Raji (cell line): Measurements from ENCODE around the gene ELMO1.

Experiments used
- POLR2A ChIP-seq: IDR thresholded peaks from 2 replicates; pipeline ENCODE4 v1.6.1; 2011; ENCODE audit warnings: low read depth, low read length, control low read depth; ENCODE audit not compliant: insufficient read depth

ELMO1 gene

DNA sequence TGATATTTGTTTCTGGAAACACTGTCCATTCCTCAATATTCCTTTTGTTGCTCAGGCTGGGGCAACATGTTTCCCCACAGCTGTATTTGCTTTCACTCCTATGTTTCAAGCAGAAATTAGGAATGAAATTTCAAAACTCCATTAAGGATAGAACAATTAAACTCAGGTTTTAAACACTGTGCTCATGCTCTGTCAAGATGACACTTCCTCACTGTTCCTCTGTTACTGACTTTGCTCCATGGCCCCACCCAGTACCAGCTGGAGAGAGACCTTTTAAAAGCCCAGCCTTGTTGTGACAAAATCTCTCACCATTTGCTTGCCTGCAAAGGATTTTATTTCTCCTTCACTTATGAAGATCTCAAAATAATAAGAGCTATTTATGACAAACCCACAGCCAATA is 197.4 kb downstream of the ELMO1 start:
- no peak for TF ChIP-seq POLR2A

DNA sequence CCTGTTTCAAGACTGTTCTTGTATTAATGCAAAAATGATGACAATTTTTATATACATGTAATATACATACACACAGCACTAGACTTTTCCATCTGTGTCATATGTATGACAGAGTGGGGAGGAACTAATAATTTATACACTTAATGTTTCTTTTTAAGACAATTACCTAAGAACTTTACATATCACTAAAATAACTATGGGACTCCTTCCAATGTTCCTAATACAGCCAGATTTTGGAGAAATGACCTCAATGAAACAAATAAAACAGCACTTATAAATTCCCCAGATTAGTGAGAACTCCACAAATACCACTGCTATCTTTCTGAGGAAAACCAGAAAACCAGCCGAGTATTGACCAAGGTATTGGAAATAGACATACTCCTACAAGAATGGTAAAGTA is 199.4 kb downstream of the ELMO1 start:
- TF ChIP-seq POLR2A: no peak

DNA sequence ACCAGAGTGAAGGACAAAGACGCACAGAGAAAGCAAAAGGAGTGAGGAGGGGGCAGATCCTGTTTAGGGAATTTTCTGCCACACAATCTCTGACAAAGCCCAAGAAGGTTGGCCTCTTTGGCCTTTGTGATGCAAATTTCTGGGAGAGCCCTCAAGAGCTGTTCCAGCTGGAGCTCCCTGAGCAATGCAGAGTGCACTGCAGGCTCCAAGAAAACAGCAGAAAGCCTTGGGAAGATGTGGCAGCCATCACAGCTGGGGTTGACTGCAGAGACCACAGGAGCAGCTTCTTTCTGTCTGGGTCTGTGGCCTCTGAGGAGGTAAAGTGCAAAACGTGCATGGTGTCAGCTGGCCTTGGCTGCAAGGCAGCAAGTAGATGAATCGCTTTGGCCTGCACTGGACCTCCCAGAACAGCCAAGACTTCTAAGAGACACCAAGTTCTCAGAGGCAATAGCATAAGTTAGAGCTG is 200.2 kb downstream of the ELMO1 start:
- no peak for TF ChIP-seq POLR2A

DNA sequence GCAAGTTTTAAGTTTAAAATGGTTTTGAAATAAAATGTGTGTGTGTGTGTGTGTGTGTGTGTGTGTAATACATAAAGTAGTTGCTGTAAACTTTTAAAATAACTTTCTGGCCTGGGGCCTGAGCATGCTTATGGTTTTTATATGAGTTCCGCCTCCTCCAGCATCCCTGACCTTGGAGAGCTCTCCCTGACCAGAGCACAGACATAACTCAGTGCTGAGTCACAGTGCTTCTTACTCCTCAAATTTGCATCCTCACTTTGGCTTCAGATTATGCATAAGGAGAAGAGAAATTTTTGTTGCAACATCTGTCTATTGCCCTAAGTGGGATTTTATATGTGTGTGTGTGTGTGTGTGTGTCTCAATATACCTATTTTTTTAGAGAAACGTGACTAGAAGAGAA is 200.8 kb downstream of the ELMO1 start:
- TF ChIP-seq POLR2A: no peak

DNA sequence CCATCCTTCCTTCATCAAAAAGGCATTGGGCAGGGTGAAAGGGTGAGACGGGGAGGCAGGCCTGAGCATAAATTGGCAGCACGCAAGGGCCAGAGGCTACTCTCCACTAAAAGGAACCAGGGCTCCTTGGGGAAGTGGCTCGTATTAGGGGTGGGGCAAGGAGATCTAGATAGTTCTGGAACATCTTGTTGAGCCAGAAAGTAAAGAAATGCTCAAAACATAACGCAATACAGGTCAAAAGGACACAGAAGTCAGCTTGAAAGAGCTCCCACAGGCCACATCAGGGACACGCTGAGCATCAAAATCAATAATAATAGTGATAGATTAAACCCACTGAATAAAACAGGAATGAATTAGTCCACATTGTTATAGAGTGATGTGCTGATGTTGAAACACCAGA is 203.1 kb downstream of the ELMO1 start:
- no peak for TF ChIP-seq POLR2A

DNA sequence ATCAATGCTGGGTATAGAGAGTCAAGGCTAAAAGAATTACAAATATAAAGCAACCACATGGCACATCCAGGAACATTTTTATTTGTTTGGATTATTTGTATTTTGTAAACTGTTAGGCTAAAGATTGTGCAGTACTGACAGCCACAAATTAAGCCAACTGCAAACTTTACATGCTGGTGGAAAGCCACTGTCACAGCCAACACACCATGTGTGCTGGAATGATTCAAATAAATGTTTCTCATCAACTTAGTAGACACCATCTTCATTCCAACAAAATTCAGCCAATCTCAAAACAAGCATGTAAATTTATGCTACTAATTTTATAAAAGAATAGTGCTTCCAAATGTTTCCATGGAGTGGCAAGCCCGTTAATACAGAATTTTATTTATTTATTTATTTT is 211.8 kb downstream of the ELMO1 start:
- no peak for TF ChIP-seq POLR2A

DNA sequence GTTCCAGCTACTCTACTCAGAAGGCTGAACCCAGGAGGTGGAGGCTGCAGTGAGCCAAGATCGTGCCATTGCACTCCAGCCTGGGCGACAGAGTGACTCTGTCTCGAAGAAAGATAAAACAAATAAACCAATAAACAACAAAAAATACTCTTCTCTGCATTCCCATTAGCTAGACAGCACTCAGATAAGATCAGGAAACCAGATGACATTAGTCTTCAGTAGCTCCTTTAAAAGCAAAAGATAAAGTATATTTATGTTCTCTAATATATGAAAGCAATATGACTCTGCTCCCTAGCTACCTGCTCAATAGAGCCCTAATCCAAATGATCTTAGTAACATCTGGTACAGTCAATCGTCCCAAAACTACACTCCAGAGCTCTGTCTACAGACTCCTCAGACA is 212.9 kb downstream of the ELMO1 start:
- TF ChIP-seq POLR2A: no peak

DNA sequence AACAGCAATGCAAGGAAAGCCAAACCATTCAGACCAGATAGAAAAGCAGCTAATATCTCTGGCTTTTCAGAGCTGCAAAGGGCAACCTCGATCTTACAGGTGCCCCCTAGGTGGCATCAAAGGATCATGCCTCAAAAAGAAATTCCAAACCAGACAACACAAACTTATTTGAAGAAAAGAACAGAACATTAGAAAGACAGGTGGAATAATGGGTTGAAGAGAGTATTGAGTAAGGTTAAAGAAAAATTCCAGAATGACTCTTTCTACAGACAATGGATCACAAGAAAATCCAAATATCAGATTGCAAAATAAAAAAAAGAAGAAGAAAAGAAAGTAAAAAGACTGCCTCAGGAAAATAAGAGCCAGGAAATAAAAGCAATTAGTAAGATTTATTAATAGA is 213.7 kb downstream of the ELMO1 start:
- no peak for TF ChIP-seq POLR2A

DNA sequence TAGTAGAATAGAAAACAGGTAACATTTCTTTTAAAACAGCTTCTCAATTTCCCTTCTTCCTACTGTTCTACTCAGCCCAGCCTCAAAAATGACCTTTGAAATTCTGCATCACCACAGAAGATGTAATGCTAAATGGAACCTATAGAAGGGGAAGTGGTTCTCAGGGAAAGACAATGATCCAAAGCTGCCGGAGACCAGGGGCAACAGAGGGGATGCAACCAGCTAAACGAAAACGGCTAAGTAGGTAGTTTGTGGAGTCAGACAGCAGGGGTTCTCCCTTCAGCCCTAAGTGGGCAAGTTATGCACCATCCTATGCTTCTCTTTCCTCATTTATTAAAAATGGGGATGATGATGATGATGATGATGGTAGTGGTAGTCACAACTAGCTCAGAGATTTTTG is 214.3 kb downstream of the ELMO1 start:
- no peak for TF ChIP-seq POLR2A

DNA sequence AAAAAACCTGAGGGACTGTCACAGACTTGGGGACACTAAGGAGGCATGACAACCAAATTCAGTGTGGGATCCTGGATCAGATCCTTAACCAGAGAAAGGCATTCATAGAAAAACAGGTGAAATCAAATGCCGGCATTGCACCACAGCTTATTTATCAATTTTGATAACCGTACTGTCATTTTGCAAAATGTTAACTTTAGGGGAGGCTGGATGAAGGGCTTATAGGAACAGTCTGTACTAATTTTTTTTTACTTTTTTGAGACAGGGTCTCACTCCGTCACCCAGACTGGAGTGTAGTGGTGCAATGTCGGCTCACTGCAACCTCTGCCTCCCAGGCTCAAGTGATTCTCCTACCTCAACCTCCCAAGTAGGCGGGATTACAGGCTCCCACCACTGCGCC is 217.1 kb downstream of the ELMO1 start:
- no peak for TF ChIP-seq POLR2A

DNA sequence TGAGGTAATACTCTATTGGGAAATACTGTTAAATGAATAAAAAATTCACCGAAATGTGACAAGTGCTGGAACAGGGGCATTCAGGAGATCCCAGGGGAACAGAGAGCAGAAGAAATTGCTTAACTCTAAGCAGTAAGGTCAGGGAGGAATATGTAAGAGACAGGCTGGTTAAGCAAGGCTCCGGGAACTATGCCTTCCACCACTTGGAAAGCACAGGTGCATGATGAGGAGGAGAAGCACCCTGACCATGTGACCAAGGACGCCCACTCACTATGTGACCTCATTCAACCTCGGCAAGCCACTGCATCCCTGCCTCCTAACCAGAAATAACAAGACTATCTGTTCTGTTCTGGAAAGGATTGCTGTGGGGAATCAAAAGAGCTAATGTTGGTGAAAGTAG is 218.4 kb downstream of the ELMO1 start:
- TF ChIP-seq POLR2A: no peak

DNA sequence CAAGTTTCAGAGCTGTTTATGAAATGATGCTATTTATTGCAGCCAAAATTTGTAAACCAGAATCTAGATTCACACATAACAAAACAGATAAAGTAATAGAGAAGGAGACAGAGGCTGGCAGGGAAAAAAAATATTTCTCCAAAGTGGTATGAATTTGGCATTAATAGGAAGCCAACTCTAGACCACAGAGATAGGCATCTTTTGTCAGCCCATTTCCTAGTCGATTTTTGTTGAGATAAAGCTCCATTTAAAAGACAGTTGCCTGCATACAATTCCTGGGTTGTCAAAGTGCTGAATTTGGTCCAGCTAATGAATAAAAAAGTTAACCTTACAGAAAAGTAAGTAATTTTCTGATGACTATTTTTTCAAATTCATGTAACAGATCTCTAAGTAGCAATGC is 219.3 kb downstream of the ELMO1 start:
- TF ChIP-seq POLR2A: no peak

DNA sequence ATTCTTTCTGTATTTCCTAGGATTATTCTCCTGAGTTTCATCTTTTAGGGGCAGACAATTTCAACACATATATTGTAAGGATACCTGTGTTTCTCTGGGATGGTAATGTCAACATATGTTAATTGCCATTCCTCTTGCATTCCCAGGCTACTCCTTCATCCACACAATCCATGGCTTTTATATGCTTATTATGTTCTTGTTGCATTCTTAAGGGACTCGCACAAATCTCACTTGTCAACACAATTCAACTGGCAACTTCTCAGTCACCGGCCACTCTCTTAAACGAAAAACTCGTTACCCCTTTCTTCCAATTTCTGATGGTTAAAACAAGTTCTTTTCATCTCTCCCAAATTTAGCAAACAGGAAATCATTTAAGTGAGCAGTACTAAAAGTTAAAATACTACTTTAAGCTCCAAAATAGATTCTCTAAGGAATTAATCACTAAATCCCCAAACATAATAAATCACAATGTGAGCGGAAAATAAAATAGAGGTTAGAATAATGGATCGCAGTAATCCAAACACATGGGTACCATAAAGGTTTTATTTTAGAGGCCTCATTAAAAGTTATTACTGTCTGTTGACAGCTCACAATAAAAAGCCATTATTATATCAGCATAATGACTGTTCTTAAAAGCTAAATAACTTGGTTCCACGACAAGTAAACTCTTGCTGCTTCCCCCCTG is 223.2 kb downstream of the ELMO1 start:
- no peak for TF ChIP-seq POLR2A

DNA sequence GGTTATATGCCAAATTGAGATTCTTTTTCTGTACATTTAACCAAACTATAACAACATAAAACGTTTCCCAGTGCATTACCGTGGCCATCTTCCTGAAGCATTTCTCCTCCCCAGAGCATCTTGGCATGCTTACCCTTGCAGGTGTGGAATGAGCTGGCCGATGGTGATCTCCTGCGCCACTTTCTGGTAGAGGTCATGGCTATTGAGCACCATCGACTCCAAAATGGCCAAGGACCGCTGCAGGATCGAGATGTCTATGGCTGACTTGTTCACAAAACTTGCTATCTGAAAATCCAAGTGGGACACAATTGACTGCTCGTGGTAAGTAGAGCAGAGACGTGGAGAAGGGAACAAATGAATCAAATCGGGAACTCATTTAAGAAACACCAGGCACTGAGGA is 223.9 kb downstream of the ELMO1 start:
- no peak for TF ChIP-seq POLR2A

DNA sequence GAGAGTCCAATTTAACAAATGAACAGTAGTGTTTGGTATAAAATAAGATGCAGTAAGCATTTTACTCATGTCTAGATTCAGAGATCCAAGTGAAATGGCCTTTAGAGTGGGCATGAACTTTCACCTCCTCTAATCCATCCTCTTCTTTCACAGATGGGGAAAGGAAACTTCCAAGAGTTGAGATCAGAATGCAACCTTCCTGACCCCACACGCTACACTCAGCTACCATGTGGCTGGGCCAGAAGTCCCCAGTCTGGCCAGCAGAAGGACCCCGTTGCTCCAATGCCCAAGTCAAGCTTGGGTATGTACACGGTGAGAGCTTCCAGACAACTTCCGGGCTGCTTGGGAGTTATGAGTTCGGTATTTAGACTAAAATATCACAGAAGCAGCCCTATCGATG is 228.0 kb downstream of the ELMO1 start:
- TF ChIP-seq POLR2A: no peak

DNA sequence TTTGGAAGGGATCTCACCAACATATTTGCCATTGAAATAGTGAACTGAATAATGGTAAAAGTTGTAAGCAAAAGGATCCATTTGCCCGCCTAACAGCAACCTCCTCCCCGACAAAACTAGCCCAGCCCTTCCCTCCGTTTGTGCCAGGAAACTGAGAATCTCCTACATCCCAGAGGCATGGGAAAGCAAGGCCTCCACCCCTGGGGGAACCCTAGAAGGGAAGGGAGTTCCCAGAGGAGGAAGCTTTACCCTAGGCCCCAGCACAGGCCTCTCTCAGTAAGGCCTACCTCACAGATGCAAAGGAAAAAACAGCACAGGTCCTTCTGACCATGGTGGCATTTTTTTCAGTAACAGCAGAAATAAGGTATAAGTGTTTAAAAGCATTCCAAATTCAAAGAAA is 229.7 kb downstream of the ELMO1 start:
- TF ChIP-seq POLR2A: no peak

DNA sequence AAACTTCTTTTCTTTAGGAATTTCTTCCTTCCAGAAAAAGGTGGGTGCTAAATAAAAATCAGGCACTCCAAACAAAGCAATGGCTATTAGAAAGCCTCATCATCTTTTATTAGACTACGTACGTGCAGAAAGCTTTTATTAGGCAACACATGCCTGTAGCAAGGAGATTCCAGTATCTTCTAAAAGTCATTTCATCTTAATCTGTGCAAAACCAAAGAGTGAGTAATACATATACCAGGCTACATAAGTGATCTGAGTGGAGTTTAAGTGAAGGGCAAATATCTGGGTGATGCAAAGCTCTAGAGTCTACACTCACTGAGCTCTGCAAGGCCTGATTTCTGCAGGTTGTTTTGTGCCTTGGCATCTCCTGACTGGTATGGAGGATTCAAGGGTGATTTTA is 231.7 kb downstream of the ELMO1 start:
- no peak for TF ChIP-seq POLR2A
